H1 (cell line): ENCODE measurements around the gene PRR19. TPM values are rescaled to one million over a fixed set of nuclear protein-coding genes. Genes with fewer than 3 reads are reported as not detected.

Source experiments
- CREB1 ChIP-seq: IDR thresholded peaks from 2 replicates; pipeline ENCODE4 v1.6.1; 2012; ENCODE audit warnings: inconsistent platforms
- MAFK ChIP-seq: IDR thresholded peaks from 2 replicates; pipeline ENCODE4 v1.6.1; 2012; ENCODE audit warnings: low read depth, mild to moderate bottlenecking, improper control_type of control experiment, low read length
- RNF2 ChIP-seq: fragments of 200-900, 300-1000 bp; sonication (generic); IDR thresholded peaks from 2 replicates; pipeline ENCODE4 v1.7.1; 2016; ENCODE audit warnings: borderline replicate concordance, low read depth, mild to moderate bottlenecking, antibody characterized with exemption, low read length; ENCODE audit not compliant: poor library complexity, severe bottlenecking; ENCODE audit errors: missing control alignments
- SP2 ChIP-seq: IDR thresholded peaks from 2 replicates; pipeline ENCODE4 v1.6.1; 2012; ENCODE audit warnings: mild to moderate bottlenecking, low read length, inconsistent platforms
- SUZ12 ChIP-seq: fragments of 200-600 bp; sonication (generic); IDR thresholded peaks from 2 replicates; pipeline ENCODE4 v1.6.1; 2012; ENCODE audit warnings: mild to moderate bottlenecking, inconsistent platforms, low read length, moderate library complexity, mixed read lengths
- ZNF274 ChIP-seq: IDR thresholded peaks from 2 replicates; pipeline ENCODE4 v1.7.0; 2012; ENCODE audit warnings: low read length, borderline replicate concordance; ENCODE audit errors: extremely low read depth
- polyA plus RNA-seq, 7 experiments: library from polyadenylated mRNA; depleted of rRNA in 3 of 7; stranded (reverse) in 5 of 7; unstranded in 2 of 7; fragments of >200 nt in 5 of 7; fragments of 200-250 nt in 2 of 7; gene quantifications; 1 replicate in 5 of 7; 2 replicates in 1 of 7; 4 replicates in 1 of 7; pipeline versions ENCODE4 v1.2.1 to v1.2.3, GENCODE V29; 2011 to 2013; ENCODE audit warnings: missing spikeins in 2 of 7, mixed read lengths in 2 of 7
- total RNA-seq: library from RNA; stranded (reverse); fragmentation: NEBNext Ultra II Directional; extraction: Animal tissue kit (Norgen Biotek cat#: 25700); gene quantifications from 2 replicates; pipeline ENCODE4 v1.2.1, GENCODE V29; 2021
- TF ChIP-seq, protein P1 (sequence below): fragments of 300-600 bp; sonication (generic); IDR thresholded peaks from 2 replicates; pipeline ENCODE4 v1.7.1; 2012; ENCODE audit warnings: low read length, moderate library complexity, mild to moderate bottlenecking, inconsistent platforms; ENCODE audit not compliant: insufficient replicate concordance

PRR19 gene
- total and polyA plus RNA-seq, 2 of the 8 experiments (the other 6 are each of a cell fraction or from before 2014, with no cell fraction given) = 7.2 to 7.5 TPM

- TF ChIP-seq, protein P1, sequence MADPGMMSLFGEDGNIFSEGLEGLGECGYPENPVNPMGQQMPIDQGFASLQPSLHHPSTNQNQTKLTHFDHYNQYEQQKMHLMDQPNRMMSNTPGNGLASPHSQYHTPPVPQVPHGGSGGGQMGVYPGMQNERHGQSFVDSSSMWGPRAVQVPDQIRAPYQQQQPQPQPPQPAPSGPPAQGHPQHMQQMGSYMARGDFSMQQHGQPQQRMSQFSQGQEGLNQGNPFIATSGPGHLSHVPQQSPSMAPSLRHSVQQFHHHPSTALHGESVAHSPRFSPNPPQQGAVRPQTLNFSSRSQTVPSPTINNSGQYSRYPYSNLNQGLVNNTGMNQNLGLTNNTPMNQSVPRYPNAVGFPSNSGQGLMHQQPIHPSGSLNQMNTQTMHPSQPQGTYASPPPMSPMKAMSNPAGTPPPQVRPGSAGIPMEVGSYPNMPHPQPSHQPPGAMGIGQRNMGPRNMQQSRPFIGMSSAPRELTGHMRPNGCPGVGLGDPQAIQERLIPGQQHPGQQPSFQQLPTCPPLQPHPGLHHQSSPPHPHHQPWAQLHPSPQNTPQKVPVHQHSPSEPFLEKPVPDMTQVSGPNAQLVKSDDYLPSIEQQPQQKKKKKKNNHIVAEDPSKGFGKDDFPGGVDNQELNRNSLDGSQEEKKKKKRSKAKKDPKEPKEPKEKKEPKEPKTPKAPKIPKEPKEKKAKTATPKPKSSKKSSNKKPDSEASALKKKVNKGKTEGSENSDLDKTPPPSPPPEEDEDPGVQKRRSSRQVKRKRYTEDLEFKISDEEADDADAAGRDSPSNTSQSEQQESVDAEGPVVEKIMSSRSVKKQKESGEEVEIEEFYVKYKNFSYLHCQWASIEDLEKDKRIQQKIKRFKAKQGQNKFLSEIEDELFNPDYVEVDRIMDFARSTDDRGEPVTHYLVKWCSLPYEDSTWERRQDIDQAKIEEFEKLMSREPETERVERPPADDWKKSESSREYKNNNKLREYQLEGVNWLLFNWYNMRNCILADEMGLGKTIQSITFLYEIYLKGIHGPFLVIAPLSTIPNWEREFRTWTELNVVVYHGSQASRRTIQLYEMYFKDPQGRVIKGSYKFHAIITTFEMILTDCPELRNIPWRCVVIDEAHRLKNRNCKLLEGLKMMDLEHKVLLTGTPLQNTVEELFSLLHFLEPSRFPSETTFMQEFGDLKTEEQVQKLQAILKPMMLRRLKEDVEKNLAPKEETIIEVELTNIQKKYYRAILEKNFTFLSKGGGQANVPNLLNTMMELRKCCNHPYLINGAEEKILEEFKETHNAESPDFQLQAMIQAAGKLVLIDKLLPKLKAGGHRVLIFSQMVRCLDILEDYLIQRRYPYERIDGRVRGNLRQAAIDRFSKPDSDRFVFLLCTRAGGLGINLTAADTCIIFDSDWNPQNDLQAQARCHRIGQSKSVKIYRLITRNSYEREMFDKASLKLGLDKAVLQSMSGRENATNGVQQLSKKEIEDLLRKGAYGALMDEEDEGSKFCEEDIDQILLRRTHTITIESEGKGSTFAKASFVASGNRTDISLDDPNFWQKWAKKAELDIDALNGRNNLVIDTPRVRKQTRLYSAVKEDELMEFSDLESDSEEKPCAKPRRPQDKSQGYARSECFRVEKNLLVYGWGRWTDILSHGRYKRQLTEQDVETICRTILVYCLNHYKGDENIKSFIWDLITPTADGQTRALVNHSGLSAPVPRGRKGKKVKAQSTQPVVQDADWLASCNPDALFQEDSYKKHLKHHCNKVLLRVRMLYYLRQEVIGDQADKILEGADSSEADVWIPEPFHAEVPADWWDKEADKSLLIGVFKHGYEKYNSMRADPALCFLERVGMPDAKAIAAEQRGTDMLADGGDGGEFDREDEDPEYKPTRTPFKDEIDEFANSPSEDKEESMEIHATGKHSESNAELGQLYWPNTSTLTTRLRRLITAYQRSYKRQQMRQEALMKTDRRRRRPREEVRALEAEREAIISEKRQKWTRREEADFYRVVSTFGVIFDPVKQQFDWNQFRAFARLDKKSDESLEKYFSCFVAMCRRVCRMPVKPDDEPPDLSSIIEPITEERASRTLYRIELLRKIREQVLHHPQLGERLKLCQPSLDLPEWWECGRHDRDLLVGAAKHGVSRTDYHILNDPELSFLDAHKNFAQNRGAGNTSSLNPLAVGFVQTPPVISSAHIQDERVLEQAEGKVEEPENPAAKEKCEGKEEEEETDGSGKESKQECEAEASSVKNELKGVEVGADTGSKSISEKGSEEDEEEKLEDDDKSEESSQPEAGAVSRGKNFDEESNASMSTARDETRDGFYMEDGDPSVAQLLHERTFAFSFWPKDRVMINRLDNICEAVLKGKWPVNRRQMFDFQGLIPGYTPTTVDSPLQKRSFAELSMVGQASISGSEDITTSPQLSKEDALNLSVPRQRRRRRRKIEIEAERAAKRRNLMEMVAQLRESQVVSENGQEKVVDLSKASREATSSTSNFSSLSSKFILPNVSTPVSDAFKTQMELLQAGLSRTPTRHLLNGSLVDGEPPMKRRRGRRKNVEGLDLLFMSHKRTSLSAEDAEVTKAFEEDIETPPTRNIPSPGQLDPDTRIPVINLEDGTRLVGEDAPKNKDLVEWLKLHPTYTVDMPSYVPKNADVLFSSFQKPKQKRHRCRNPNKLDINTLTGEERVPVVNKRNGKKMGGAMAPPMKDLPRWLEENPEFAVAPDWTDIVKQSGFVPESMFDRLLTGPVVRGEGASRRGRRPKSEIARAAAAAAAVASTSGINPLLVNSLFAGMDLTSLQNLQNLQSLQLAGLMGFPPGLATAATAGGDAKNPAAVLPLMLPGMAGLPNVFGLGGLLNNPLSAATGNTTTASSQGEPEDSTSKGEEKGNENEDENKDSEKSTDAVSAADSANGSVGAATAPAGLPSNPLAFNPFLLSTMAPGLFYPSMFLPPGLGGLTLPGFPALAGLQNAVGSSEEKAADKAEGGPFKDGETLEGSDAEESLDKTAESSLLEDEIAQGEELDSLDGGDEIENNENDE = no peak
- TF ChIP-seq CREB1 (no peak), SUZ12 (no peak), MAFK (no peak), RNF2 (no peak), ZNF274 (no peak), SP2 (no peak)
Observed at GRCh38 chr19:42352301-42353259, 50.6 kb downstream of the PRR19 start (continued).
